GM12891 (cell line): ENCODE measurements around the gene GRK3.

Experiments used
- POLR2A ChIP-seq: IDR thresholded peaks from 2 replicates; pipeline ENCODE4 v1.6.1; 2011; ENCODE audit warnings: low read depth, low read length, control low read depth
- POLR2AphosphoS5 ChIP-seq: IDR thresholded peaks from 2 replicates; pipeline ENCODE4 v1.6.1; 2011; ENCODE audit warnings: low read depth, low read length, control low read depth

- no peak for TF ChIP-seq POLR2A
- no peak for TF ChIP-seq POLR2AphosphoS5
Measured at GRCh38 chr22:25753252-25753651, 188.8 kb downstream of the GRK3 start.
